ENCODE data around the gene PLXNB3. TPM values are rescaled to one million over a fixed set of nuclear protein-coding genes. Genes with fewer than 3 reads are reported as not detected.

PLXNB3 gene
- total RNA-seq, 3 donors from 2014 or later (not counting 1 experiment from before 2014, with no cell fraction given), result 1.2 to 1.3 TPM; not detected in 1

DNA sequence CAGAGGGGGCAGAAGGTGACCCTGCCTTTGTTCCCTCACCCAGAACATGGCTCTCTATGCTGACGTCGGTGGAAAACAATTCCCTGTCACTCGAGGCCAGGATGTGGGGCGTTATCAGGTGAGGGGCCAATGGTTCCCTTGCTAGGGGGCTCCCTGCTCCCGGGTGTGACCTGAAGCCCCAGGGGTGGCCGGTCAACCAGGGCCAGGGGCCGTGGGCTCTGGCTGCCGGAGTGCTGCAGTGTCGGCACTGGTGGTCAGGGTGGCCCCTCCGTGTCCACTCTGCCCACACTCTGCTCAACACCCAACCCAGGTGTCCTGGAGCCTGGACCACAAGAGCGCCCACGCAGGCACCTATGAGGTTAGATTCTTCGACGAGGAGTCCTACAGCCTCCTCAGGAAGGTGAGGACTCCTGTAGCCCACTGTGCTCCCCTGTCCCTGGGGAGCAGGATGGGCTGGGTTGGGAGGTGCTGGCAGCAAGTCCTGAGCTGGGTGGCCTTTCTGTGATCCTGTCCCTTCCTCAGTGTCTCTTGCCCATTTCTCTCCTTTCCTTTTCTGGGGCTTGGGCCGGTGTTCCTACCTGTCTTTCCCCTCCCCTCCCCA lies 33.5 kb downstream of the PLXNB3 start:
- peaks cover 32% of the 10 kb centered on the region for H3K4me1 ChIP-seq (ENCODE audit: control insufficient read depth, insufficient read depth, low read length)
- Mint-ChIP-seq H3K4me1 (peaks cover 8 to 21% of the 10 kb centered on the region in 2 donors), H3K4me3 (no peak overlapping the region), H3K36me3 (no peaks in the 10 kb centered on the region), H3K27me3 (ENCODE audit: low read depth in 2 of 2) (no peaks in the 10 kb centered on the region), H3K27ac (no peak overlapping the region), H3K9me3 (no peaks in the 10 kb centered on the region)
- ATAC-seq, result no peak
- H3K4me3 ChIP-seq (ENCODE audit: low read length), result no peak overlapping the region
- WGBS (ENCODE audit: insufficient coverage), result 96% methylated on average over 13 of the region's 15 CpGs
- intact Hi-C loops (cut with micrococcal nuclease), result no loop called here
- H3K36me3 ChIP-seq (ENCODE audit: control insufficient read depth, insufficient read depth, low read length), result peaks cover 25% of the 10 kb centered on the region
- no peak overlapping the region for H3K27ac ChIP-seq (ENCODE audit: low read length)
- no peak for DNase-seq
- H3K27me3 ChIP-seq (ENCODE audit: control insufficient read depth, insufficient read depth, low read length), result no peaks in the 10 kb centered on the region
- TF ChIP-seq, protein P1, sequence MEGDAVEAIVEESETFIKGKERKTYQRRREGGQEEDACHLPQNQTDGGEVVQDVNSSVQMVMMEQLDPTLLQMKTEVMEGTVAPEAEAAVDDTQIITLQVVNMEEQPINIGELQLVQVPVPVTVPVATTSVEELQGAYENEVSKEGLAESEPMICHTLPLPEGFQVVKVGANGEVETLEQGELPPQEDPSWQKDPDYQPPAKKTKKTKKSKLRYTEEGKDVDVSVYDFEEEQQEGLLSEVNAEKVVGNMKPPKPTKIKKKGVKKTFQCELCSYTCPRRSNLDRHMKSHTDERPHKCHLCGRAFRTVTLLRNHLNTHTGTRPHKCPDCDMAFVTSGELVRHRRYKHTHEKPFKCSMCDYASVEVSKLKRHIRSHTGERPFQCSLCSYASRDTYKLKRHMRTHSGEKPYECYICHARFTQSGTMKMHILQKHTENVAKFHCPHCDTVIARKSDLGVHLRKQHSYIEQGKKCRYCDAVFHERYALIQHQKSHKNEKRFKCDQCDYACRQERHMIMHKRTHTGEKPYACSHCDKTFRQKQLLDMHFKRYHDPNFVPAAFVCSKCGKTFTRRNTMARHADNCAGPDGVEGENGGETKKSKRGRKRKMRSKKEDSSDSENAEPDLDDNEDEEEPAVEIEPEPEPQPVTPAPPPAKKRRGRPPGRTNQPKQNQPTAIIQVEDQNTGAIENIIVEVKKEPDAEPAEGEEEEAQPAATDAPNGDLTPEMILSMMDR (IDR thresholded peaks at IDR 0.05), result no peak
- H3K9me3 ChIP-seq (ENCODE audit: control insufficient read depth, insufficient read depth, low read length), result no peaks in the 10 kb centered on the region

DNA sequence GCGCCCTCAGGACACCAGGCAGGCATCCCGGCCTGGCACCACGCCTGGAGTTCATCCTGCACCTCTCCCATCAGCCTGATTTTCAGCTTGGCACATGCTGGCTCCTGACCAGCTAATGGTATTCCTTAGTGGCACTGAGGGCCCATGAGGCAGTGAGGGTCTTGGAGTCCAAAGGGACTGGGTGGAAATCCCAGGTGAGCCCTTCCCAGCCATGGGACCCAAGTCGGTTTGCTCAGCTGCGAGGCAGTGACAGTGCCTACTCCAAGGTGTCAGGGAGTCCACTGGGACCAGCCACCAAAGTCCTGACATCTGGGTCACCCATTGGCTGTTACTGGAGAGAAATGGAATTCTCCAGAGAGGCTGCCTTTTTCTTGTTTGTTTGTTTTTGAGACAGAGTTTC lies 35.3 kb downstream of the PLXNB3 start:
- no peaks in the 10 kb centered on the region for H3K36me3 Mint-ChIP-seq

DNA sequence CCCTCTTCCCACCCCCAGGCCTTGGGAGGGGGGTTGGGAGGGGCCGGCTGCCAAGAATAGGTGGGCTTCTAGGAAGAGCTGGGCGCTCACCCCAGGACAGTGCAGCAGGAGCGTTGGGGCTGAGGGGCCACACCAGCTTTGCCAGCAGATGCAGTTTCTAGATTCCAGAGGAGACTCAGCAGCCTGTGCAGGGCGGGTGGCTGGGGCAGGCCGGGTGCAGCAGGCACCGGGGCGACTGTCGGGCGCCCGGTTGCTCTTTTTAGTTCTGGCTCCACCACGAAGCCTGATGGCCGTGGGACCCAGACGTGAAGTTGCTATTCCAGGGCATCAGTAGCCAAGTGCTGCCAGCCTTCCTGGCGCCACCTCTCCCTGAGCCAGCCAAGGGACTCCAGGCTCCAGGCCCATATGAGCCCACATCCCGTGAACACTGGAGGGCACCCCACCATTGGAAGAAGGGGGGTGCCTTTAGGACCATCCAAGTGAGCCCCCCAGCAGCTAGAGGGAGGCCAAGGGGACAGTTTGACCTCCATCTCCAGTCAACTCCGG lies 36.2 kb downstream of the PLXNB3 start:
- H3K4me3 Mint-ChIP-seq, result no peak overlapping the region
- DNase-seq, result no peak
- no peaks in the 10 kb centered on the region for H3K27me3 Mint-ChIP-seq (ENCODE audit: low read depth in 2 of 2)
- no peaks in the 10 kb centered on the region for H3K36me3 Mint-ChIP-seq
- intact Hi-C loops (cut with micrococcal nuclease), result no loop called here
- peaks cover 0 to 6% of the 10 kb centered on the region in 2 donors for H3K4me1 Mint-ChIP-seq
- Histone ChIP-seq H3K36me3 (ENCODE audit: control insufficient read depth, insufficient read depth, low read length) (peaks cover 27% of the 10 kb centered on the region), H3K27me3 (ENCODE audit: control insufficient read depth, insufficient read depth, low read length) (no peaks in the 10 kb centered on the region), H3K4me1 (ENCODE audit: control insufficient read depth, insufficient read depth, low read length) (peaks cover 17% of the 10 kb centered on the region), H3K4me3 (ENCODE audit: low read length) (no peak overlapping the region), H3K27ac (ENCODE audit: low read length) (no peak overlapping the region), H3K9me3 (ENCODE audit: control insufficient read depth, insufficient read depth, low read length) (no peaks in the 10 kb centered on the region)
- TF ChIP-seq, protein P1 (IDR thresholded peaks at IDR 0.05), result no peak
- WGBS (ENCODE audit: insufficient coverage), result 87% methylated on average over 15 of the region's 16 CpGs
- H3K9me3 Mint-ChIP-seq, result no peaks in the 10 kb centered on the region
- peak overlapping the region in 1 of 2 donors; percentile 65 for H3K27ac Mint-ChIP-seq
- ATAC-seq, result no peak

More for the DNA sequence above, 35.3 kb downstream of the PLXNB3 start:
- TF ChIP-seq, protein P1 (IDR thresholded peaks at IDR 0.05), result no peak
- Mint-ChIP-seq H3K4me1 (peaks cover 0 to 11% of the 10 kb centered on the region in 2 donors), H3K27me3 (ENCODE audit: low read depth in 2 of 2) (no peaks in the 10 kb centered on the region), H3K9me3 (no peaks in the 10 kb centered on the region), H3K27ac (no peak overlapping the region), H3K4me3 (no peak overlapping the region)
- DNase-seq (no peak), ATAC-seq (no peak)
- Histone ChIP-seq H3K36me3 (ENCODE audit: control insufficient read depth, insufficient read depth, low read length) (peaks cover 25% of the 10 kb centered on the region), H3K9me3 (ENCODE audit: control insufficient read depth, insufficient read depth, low read length) (no peaks in the 10 kb centered on the region), H3K4me3 (ENCODE audit: low read length) (no peak overlapping the region), H3K27ac (ENCODE audit: low read length) (no peak overlapping the region), H3K4me1 (ENCODE audit: control insufficient read depth, insufficient read depth, low read length) (peaks cover 20% of the 10 kb centered on the region), H3K27me3 (ENCODE audit: control insufficient read depth, insufficient read depth, low read length) (no peaks in the 10 kb centered on the region)
- intact Hi-C loops (cut with micrococcal nuclease), result no loop called here
- 98% methylated on average over 5 of the region's 5 CpGs for WGBS (ENCODE audit: insufficient coverage)

Data from natural killer cell (primary cell).